ENCODE results near the gene PIP4K2A. TPM values are rescaled to one million over a fixed set of nuclear protein-coding genes. Genes with fewer than 3 reads are reported as not detected.

PIP4K2A gene
- total and polyA plus RNA-seq, 2 of the 8 experiments (the other 6 are each of a cell fraction or from before 2014, with no cell fraction given) = 19.0 to 60.9 TPM

DNA sequence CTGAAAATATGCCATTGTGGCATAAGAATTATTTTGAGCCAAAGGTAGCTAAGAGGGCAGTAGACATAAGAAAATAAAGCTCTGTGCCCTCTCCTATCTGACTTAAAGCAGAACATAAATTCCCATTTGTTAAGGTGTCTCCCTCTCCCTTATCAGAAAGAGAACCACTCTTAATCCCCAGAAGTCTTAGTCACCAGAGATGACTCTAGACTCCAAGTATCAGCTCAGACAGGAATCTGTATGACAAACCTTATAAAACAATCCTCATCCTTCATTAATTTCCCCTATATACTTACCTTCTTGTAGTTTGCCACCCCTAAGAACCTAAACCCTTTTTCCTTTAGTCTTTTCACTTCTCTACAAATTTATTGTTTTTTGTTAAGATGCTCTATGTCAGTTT is 21.8 kb upstream of the PIP4K2A start (continued):
- TF ChIP-seq RNF2 (IDR thresholded peaks at IDR 0.05; ENCODE audit: borderline replicate concordance, low read depth, low read length, missing control alignments, poor library complexity, severe bottlenecking) (no peak), SP4 (IDR thresholded peaks at IDR 0.05; ENCODE audit: low read length) (no peak), RAD21 (IDR thresholded peaks at IDR 0.05 in 1 of 2, conservative IDR thresholded peaks at IDR 0.05 in 1 of 2; ENCODE audit: low read depth in 2 of 2, low read length in 2 of 2) (no peak), CTCF (IDR thresholded peaks at IDR 0.05; ENCODE audit: control extremely low read depth in 1 of 3, insufficient read depth in 1 of 3, low read depth in 1 of 3, low read length in 3 of 3) (no peak)

All from H1 (cell line).